ENCODE data around the gene GRIK4. TPM values are rescaled to one million over a fixed set of nuclear protein-coding genes. Genes with fewer than 3 reads are reported as not detected.

The GRIK4 gene
- total RNA-seq, 1 donor from 2014 or later, result 0.06 TPM

DNA sequence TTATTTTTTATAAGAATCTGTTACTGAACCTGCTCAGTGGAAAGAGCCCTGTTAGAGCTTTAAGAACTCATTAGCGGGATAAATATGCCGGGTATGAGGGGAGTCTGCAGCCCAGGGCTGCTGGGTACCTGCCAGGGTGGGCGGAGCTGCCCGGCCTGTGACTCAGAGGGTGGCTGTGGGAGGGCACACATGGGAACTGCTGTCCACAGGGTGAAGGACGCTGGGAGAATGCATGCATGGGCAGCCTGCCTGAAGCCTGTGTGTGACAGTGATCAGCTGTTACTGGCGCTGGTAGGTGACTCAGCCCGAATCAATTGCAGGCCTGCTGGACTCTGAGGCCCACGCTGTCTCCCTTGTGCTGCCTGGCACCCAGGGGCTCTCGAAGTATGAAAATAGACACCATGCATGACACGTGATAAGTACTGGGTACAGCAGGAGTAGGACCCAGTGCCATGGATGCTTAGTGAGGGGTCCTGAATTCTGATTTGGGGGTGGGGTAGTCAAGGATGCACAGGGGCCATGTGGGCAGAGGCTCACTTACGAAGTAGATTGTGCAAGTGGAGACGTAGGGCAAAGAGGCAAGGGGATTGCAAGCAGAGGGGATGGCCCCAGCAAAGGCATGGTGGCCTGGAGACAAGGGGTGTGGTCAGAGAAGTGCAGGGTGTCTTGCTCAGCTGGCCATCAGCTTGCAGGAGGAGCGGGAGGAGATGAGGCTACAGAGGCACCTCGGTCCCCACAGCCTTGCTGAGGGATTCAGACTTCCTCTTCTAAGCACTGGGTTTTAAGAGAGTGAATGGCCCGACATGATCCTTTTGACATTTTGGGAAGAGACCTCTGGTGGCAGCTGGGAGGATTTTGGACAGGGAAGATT is 36.5 kb downstream of the GRIK4 start:
- H3K4me3 ChIP-seq (ENCODE audit: low read depth, low read length), result no peak overlapping the region
- TF ChIP-seq, protein P1, sequence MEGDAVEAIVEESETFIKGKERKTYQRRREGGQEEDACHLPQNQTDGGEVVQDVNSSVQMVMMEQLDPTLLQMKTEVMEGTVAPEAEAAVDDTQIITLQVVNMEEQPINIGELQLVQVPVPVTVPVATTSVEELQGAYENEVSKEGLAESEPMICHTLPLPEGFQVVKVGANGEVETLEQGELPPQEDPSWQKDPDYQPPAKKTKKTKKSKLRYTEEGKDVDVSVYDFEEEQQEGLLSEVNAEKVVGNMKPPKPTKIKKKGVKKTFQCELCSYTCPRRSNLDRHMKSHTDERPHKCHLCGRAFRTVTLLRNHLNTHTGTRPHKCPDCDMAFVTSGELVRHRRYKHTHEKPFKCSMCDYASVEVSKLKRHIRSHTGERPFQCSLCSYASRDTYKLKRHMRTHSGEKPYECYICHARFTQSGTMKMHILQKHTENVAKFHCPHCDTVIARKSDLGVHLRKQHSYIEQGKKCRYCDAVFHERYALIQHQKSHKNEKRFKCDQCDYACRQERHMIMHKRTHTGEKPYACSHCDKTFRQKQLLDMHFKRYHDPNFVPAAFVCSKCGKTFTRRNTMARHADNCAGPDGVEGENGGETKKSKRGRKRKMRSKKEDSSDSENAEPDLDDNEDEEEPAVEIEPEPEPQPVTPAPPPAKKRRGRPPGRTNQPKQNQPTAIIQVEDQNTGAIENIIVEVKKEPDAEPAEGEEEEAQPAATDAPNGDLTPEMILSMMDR (conservative IDR thresholded peaks at IDR 0.05; ENCODE audit: low read depth, low read length), result no peak
- DNase-seq (ENCODE audit: low read depth), result peak; percentile 84

DNA sequence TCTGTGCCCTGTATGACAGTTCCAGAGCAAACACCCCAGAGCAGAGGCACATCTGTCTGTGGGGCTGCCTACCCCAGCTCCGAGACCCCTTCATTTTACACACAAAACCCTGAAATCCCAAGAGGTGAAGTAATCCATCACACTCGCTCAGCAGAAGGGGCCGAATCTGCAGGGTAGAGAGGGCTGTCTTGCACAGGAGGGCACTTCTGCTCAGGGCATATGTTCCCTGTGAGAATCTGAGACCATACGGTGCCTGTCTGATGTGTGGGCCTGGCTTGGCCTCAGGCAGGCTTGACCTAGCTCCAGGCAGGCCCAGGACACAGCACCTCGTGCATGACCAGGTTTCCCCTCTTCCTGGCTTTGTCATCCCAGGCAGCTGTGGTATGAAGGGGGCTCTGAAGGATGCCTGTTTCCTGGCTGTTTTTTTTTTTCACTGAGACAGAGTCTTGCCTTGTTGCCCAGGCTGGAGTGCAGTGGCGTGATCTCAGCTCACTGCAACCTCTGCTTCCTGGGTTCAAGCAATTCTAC is 37.2 kb downstream of the GRIK4 start:
- TF ChIP-seq, protein P1 (conservative IDR thresholded peaks at IDR 0.05; ENCODE audit: low read depth, low read length), result no peak

DNA sequence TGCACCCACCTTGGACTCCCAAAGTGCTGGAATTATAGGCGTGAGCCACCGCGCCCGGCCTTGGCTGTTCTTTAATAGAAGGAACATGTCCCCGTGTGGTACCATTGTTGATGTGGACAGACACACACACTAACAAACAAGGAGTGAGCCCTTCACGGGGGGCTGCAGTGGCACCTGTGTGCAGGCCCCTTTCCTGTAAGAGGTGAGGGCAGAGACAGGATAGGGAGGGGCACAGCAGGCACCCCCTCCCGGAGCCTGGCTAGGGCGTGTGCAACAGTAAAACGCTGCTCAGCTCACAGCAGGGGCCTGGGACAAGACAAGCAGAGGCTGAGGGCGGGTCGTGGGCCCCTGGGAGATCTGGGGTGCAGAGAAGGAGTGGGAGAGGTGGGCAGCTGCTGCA is 37.8 kb downstream of the GRIK4 start:
- no peak overlapping the region for H3K4me3 ChIP-seq (ENCODE audit: low read depth, low read length)
- TF ChIP-seq, protein P1 (conservative IDR thresholded peaks at IDR 0.05; ENCODE audit: low read depth, low read length), result no peak
- no peak for DNase-seq (ENCODE audit: low read depth)

More for the DNA sequence above, 37.2 kb downstream of the GRIK4 start:
- no peak for DNase-seq (ENCODE audit: low read depth)
- H3K4me3 ChIP-seq (ENCODE audit: low read depth, low read length), result no peak overlapping the region

DNA sequence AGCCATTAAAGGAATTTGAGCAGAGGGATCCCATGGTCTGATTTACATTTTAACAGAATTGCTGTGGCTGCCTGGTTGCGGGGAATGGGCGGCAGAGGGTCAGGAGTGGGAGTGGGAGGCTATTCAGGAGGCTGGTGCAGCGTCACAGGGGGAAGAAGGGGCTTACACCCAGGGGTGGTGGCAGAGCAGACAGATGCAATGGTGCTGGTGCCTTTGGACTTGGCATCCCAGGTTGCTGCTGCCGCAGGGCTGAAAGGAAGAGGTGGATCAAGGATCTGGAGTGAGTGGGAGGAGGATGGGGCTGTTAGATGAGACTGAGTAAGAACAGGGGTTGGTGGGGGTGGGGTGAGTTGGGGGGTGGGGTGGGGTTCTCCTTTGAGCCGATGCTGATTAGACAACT is 38.5 kb downstream of the GRIK4 start:
- TF ChIP-seq, protein P1 (conservative IDR thresholded peaks at IDR 0.05; ENCODE audit: low read depth, low read length), result no peak
- no peak overlapping the region for H3K4me3 ChIP-seq (ENCODE audit: low read depth, low read length)
- DNase-seq (ENCODE audit: low read depth), result no peak

DNA sequence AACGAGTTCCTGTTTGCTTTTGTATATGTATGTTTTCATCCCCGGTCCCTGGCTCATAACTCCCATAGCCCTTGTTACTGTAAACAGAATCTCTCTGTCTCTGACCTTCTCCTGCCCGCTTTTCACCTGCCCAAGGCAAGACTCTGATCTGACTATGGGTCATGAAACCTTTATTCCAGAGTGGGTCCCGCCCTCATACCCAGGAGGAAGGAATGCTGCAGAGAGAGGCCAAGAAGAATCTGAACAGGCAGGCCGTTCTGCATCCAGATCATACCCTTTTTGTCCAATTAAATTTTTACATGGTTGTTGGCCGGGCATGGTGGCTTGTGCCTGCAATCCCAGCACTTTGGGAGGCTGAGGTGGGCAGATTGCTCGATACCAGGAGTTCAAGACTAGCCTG is 39.6 kb downstream of the GRIK4 start:
- TF ChIP-seq, protein P1 (conservative IDR thresholded peaks at IDR 0.05; ENCODE audit: low read depth, low read length), result no peak
- no peak overlapping the region for H3K4me3 ChIP-seq (ENCODE audit: low read depth, low read length)
- DNase-seq (ENCODE audit: low read depth), result no peak

DNA sequence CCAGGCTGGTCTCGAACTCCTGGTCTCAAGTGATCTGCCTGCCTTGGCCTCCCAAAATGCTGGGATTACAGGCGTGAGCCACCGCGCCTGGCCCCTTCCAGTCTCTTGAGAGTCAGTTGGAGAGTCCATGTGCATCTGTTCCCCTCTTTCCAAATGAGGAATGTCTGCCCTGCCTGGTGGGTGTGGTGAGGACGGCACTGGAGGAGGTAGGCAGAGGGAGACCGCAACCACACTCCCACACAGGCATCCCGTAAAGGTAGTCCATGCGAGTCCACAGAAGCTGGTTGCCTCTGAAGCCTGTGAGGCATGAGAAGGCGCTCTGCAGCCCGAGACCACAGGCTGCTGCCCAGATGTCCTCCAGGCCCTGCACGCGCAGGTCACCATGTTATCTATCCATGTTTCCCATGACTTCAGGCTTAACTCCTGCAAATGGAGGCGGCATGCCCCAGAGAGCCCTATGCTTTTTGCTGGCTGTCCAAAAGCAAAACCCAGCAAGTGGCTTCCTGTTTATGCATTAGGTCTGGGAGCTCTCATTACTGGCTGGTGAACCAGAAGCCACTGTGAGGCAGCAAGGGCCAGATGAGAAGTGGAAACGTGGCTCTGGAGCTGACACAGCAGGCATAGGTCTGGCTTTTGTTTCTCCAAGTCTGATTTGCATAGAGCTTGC is 43.4 kb downstream of the GRIK4 start:
- TF ChIP-seq, protein P1 (conservative IDR thresholded peaks at IDR 0.05; ENCODE audit: low read depth, low read length), result no peak
- DNase-seq (ENCODE audit: low read depth), result no peak

More for the DNA sequence above, 43.4 kb downstream of the GRIK4 start:
- no peak overlapping the region for H3K4me3 ChIP-seq (ENCODE audit: low read depth, low read length)
